ENCODE data around the gene FAM3D.
"Not testable (repeated sequence)": the region's sequence is repeated elsewhere in the genome, so short reads cannot be mapped to it uniquely, and the experiment has no call there.

The FAM3D gene

GRCh38 chr3:58666683-58667082 is at the start of gene FAM3D:
Gene FAM3D (minus strand): TSS chr3:58666774. CDS start chr3:58655563, 11,211 bp downstream.
- no peaks in the 10 kb centered on the region for H3K36me3 Mint-ChIP-seq
- H3K9me3 Mint-ChIP-seq, result no peaks in the 10 kb centered on the region
- H3K4me1 Mint-ChIP-seq, result no peaks in the 10 kb centered on the region
- H3K27ac Mint-ChIP-seq, result no peak within 1 kb of the TSS
- H3K4me3 Mint-ChIP-seq, result no peak within 1 kb of the TSS
- DNase-seq (ENCODE audit: low spot score in 2 of 2) (no peak), ATAC-seq (no peak)

GRCh38 chr3:58713715-58714401 is 47.3 kb upstream of the FAM3D start:
- Mint-ChIP-seq H3K9me3 (no peaks in the 10 kb centered on the region), H3K36me3 (no peaks in the 10 kb centered on the region), H3K27ac (no peak overlapping the region), H3K4me1 (no peaks in the 10 kb centered on the region), H3K4me3 (no peak overlapping the region)
- DNase-seq (ENCODE audit: low spot score in 2 of 2), result no peak
- ATAC-seq, result no peak

GRCh38 chr3:58711871-58712270 is 45.3 kb upstream of the FAM3D start:
- DNase-seq (ENCODE audit: low spot score in 2 of 2) (no peak), ATAC-seq (no peak)
- Mint-ChIP-seq H3K9me3 (no peaks in the 10 kb centered on the region), H3K4me1 (no peaks in the 10 kb centered on the region), H3K27ac (no peak overlapping the region), H3K4me3 (no peak overlapping the region), H3K36me3 (no peaks in the 10 kb centered on the region)

GRCh38 chr3:58708983-58709382 is 42.4 kb upstream of the FAM3D start:
- H3K4me3 Mint-ChIP-seq; ATAC-seq; DNase-seq (ENCODE audit: low spot score in 2 of 2); H3K9me3 Mint-ChIP-seq; H3K36me3 Mint-ChIP-seq; H3K4me1 Mint-ChIP-seq; H3K27ac Mint-ChIP-seq: not testable (repeated sequence)

GRCh38 chr3:58708116-58708791 is 41.7 kb upstream of the FAM3D start:
- no peak for ATAC-seq
- H3K36me3 Mint-ChIP-seq, result no peaks in the 10 kb centered on the region
- H3K4me3 Mint-ChIP-seq, result no peak overlapping the region
- DNase-seq (ENCODE audit: low spot score in 2 of 2), result no peak
- no peaks in the 10 kb centered on the region for H3K9me3 Mint-ChIP-seq
- H3K27ac Mint-ChIP-seq, result no peak overlapping the region
- no peaks in the 10 kb centered on the region for H3K4me1 Mint-ChIP-seq

- no peaks in the 10 kb centered on the region for H3K9me3 Mint-ChIP-seq
- no peak overlapping the region for H3K4me3 Mint-ChIP-seq
- DNase-seq (ENCODE audit: low spot score in 2 of 2), result no peak
- H3K4me1 Mint-ChIP-seq, result no peaks in the 10 kb centered on the region
- H3K36me3 Mint-ChIP-seq, result no peaks in the 10 kb centered on the region
- H3K27ac Mint-ChIP-seq, result no peak overlapping the region
- ATAC-seq, result no peak
Measured at GRCh38 chr3:58707390-58707930, 40.9 kb upstream of the FAM3D start.

DNA sequence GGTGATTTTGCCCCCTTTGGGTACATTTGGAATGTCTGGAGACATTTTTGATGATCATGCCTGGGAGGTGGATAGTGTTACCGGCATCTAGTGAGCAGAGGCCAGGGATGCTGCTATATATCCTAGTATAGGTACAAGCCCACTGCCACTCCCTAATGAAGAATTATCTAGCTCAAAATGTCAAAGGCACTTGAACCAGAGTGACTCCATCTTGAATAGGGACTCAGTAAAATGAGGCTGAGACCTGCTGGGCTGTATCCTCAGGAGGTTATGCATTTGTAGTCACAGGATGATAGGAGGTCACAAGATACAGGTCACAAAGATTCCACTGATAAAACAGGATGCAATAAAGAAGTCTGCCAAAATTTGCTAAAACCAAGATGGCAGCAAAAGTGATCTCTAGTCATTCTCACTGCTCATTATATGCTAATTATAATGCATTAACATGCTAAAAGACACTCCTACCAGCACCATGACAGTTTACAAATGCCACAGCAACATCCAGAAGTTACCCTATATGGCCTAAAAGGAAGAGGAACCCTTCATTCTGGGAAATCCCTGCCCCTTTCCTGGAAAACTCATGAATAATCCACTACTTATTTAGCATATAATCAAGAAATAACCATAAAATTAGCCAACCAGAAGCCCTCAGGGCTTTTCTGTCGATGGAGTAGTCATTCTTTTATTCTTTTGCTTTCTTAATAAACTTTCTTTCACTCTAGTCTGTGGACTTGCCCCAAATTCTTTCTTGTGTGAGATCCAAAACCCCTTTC is 40.0 kb upstream of the FAM3D start:
- Mint-ChIP-seq H3K36me3 (no peaks in the 10 kb centered on the region), H3K4me3 (no peak overlapping the region), H3K27ac (no peak overlapping the region), H3K9me3 (no peaks in the 10 kb centered on the region), H3K4me1 (no peaks in the 10 kb centered on the region)
- ATAC-seq, result no peak
- no peak for DNase-seq (ENCODE audit: low spot score in 2 of 2)

DNA sequence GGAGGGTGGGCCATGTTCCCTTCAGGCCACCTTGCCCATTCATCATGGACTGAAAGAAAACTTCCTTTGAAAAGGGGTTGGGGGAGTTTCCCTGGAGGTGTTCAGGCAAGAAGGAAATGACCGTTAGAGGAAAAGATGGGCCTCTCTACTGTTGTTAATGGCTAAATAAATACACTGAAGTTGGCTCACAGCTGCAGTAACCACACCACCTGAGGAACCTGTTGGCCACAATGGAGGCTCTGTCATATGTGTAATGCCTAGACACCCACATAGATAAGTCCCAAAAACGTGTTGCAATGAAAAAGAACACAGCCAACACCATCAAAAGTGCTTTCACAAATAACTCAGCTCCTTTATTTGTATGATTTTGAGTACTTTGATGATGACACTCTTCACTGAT is 38.2 kb upstream of the FAM3D start:
- H3K27ac Mint-ChIP-seq, result no peak overlapping the region
- H3K9me3 Mint-ChIP-seq, result no peaks in the 10 kb centered on the region
- H3K4me3 Mint-ChIP-seq, result no peak overlapping the region
- DNase-seq (ENCODE audit: low spot score in 2 of 2) (no peak), ATAC-seq (no peak)
- no peaks in the 10 kb centered on the region for H3K4me1 Mint-ChIP-seq
- no peaks in the 10 kb centered on the region for H3K36me3 Mint-ChIP-seq

DNA sequence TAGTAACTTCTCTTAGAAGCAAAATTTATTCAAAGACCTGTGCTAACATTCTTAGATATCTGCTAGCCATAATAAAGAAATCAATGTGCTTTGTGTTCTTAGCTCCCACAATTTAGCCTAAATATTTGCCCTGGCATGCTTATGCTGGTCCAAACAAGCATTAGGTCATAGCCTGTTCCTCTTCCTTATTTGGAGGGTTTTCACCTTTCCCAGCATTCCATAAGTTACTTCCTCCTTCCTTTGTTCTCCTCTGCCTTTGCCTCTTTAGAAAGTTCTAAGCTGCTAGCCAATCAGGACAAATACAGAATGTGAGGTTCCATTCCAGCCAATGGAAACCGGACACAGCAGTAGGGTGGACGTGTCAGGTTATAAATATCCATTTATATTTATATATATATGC is 37.7 kb upstream of the FAM3D start:
- H3K36me3 Mint-ChIP-seq; H3K27ac Mint-ChIP-seq; H3K4me3 Mint-ChIP-seq; ATAC-seq; H3K9me3 Mint-ChIP-seq; H3K4me1 Mint-ChIP-seq; DNase-seq (ENCODE audit: low spot score in 2 of 2): not testable (repeated sequence)

DNA sequence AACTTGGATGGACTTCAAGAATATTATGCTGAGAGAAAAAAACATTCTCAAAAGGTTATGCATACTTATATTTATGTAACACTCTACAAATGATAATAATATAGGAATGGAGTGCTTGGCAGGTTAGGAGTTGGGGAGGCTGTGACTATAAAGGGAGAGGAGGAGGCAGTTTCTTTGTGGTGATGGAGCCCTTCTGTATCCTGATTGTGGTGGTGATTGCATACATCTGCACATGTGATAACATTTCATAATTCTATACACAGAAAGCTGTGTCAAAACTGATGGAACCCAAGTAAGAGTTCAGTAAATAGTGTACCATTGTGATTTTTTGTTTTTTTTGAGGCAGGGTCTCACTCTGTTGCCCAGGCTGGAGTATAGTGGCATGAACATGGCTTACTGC is 31.7 kb upstream of the FAM3D start:
- Mint-ChIP-seq H3K4me3 (no peak overlapping the region), H3K9me3 (no peaks in the 10 kb centered on the region), H3K4me1 (no peaks in the 10 kb centered on the region), H3K36me3 (no peaks in the 10 kb centered on the region), H3K27ac (no peak overlapping the region)
- ATAC-seq (no peak), DNase-seq (ENCODE audit: low spot score in 2 of 2) (no peak)

GRCh38 chr3:58697561-58697960 is 31.0 kb upstream of the FAM3D start:
- no peaks in the 10 kb centered on the region for H3K9me3 Mint-ChIP-seq
- no peak overlapping the region for H3K4me3 Mint-ChIP-seq
- ATAC-seq, result peak; percentile 43
- H3K27ac Mint-ChIP-seq, result no peak overlapping the region
- DNase-seq (ENCODE audit: low spot score in 2 of 2), result no peak
- H3K36me3 Mint-ChIP-seq, result no peaks in the 10 kb centered on the region
- no peaks in the 10 kb centered on the region for H3K4me1 Mint-ChIP-seq

DNA sequence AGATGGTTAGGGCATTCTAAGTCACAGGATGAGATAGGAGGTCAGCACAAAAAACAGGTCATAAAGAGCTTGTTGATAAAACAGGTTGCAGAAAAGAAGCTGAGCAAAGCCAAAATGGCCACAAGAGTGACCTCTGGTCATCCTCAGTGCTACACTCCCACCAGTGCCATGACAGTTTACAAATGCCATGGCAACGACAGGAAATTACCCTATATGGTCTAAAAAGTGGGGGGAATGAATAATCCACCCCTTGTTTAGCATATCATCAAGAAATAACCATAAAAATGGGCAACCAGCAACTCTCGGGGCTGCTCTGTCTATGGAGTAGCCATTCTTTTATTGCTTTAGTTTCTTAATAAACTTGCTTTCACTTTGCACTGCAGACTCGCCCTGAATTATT is 30.2 kb upstream of the FAM3D start:
- not testable (repeated sequence) for ATAC-seq; H3K4me3 Mint-ChIP-seq; H3K4me1 Mint-ChIP-seq; H3K27ac Mint-ChIP-seq; DNase-seq (ENCODE audit: low spot score in 2 of 2); H3K36me3 Mint-ChIP-seq; H3K9me3 Mint-ChIP-seq

GRCh38 chr3:58696093-58696492 is 29.5 kb upstream of the FAM3D start:
- Mint-ChIP-seq H3K4me1 (no peaks in the 10 kb centered on the region), H3K27ac (no peak overlapping the region), H3K9me3 (no peaks in the 10 kb centered on the region), H3K4me3 (no peak overlapping the region), H3K36me3 (no peaks in the 10 kb centered on the region)
- DNase-seq (ENCODE audit: low spot score in 2 of 2), result no peak
- ATAC-seq, result no peak

DNA sequence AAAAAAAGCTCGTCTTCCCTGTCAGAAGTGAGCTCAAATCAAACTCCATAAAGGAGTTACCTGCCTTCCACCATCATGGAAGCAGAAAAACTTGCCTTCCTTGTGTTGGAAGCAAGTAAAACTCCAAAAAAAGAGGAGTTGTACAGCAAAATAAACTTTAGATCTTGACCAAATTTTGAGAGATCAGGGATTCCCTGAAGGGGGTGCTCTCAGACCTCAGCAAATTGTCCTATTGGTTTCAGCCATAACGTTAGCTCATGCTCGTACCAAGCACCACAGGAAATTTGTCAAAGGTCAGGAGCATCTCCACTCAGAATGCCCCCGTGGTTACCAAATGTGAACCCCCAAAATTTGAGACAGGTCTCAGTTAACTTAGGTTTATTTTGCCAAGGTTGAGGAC is 28.7 kb upstream of the FAM3D start:
- DNase-seq (ENCODE audit: low spot score in 2 of 2); ATAC-seq: not testable (repeated sequence)

GRCh38 chr3:58693940-58694850 is 27.6 kb upstream of the FAM3D start:
- Mint-ChIP-seq H3K36me3 (no peaks in the 10 kb centered on the region), H3K4me3 (no peak overlapping the region), H3K4me1 (no peaks in the 10 kb centered on the region), H3K27ac (no peak overlapping the region), H3K9me3 (no peaks in the 10 kb centered on the region)
- ATAC-seq, result no peak
- no peak for DNase-seq (ENCODE audit: low spot score in 2 of 2)

More for the DNA sequence above, 28.7 kb upstream of the FAM3D start:
- H3K4me1 Mint-ChIP-seq, H3K27ac Mint-ChIP-seq, H3K9me3 Mint-ChIP-seq, H3K36me3 Mint-ChIP-seq, H3K4me3 Mint-ChIP-seq: not testable (repeated sequence)

Measured in stimulated activated effector memory CD8-positive, alpha-beta T cell treated with anti-CD3 and anti-CD28 coated beads, Interleukin-12 subunit alpha, Interleukin-12 subunit beta, amount 100 ng/mL, for 72 hours (primary cell).